ENCODE measurements around the gene MDN1. TPM values are rescaled to one million over a fixed set of nuclear protein-coding genes. Genes with fewer than 3 reads are reported as not detected.

Gene MDN1
- total RNA-seq = 12.7 and 12.9 TPM in 2 replicates

GRCh38 chr6:89819336-89820130, at the start of gene MDN1:
Gene MDN1 (minus strand): TSS chr6:89819794. CDS start chr6:89819607, 187 bp downstream.

GRCh38 chr6:89829472-89830169, 10.0 kb upstream of the MDN1 start, which contains the start of gene CASP8AP2:
Gene CASP8AP2 (plus strand): TSS chr6:89829880.

GRCh38 chr6:89638320-89639195, 181.0 kb downstream of the MDN1 start, which contains the start of gene LYRM2:
Gene LYRM2 (minus strand): TSS chr6:89638747. CDS start chr6:89638716, 31 bp downstream.

Other genes starting within 250 kb of the MDN1 start
- 19.1 and 19.7 TPM in 2 replicates for gene LYRM2, start 181.0 kb downstream of the MDN1 start, total RNA-seq
- 3.7 and 5.1 TPM in 2 replicates for gene CASP8AP2, start 10.1 kb upstream of the MDN1 start, total RNA-seq
- not detected in 2 replicates for gene GJA10, start 74.7 kb upstream of the MDN1 start, total RNA-seq

Data from hair follicular keratinocyte (primary cell).